SH-SY5Y (cell line): ENCODE measurements around the gene HOXA9.

Source experiments
- GATA2 ChIP-seq: IDR thresholded peaks from 2 replicates; pipeline ENCODE4 v1.6.1; 2011; ENCODE audit warnings: mild to moderate bottlenecking, low read depth, low read length
- GATA3 ChIP-seq: IDR thresholded peaks from 2 replicates; pipeline ENCODE4 v1.6.1; 2011; ENCODE audit warnings: low read depth, mild to moderate bottlenecking, low read length, moderate library complexity

DNA sequence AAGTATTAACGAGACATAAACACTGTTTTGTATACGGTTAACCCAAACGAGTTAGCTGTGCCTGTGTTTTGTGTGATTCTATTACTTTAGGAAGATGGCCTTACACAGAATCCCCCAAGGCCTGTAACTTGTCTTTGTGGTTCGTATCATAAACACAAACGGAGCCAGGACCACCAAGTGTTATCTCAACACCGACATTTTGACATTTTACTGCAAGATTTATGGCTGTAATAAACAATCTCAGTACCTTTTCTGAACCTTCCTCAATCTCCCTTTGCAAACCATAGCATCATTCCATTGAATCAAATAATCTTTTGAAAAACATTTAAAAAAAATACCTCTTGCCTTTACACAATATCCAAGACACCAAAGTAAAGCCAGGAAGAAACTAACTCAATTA lies 32.4 kb downstream of the HOXA9 start:
- no peak for TF ChIP-seq GATA3
- TF ChIP-seq GATA2 = no peak
